Left hindlimb (tissue), 1 donor: ENCODE measurements around the gene FGFBP1.

Experiments used
- DNase-seq: peaks from one replicate; pipeline ENCODE4 v3.0.0-alpha.2; 2018

FGFBP1 gene

GRCh38 chr4:15910155-15910940 is 28.2 kb downstream of the FGFBP1 start:
- no peak for DNase-seq

- no peak for DNase-seq
These were observed 31.1 kb downstream of the FGFBP1 start for GRCh38 chr4:15907430-15907829.

- no peak for DNase-seq
These were observed 32.5 kb downstream of the FGFBP1 start for GRCh38 chr4:15906020-15906443.

DNA sequence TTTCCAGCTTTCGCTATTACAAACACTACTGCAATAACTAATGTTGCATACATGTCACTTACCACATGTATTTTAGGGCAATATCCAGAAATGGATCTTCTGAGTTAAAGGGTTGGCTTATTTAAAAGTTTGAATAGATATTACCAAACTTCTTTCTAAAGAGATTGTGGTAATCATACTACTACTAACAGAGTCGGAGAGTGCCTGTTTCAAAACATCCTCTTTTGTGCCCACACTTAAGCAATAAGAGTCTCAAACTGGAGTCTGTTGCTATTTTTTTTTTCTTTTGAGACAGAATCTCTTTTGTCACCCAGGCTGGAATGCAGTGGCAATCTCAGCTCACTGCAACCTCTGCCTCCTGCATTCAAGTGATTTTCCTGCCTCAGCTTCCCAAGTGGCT is 35.8 kb downstream of the FGFBP1 start:
- DNase-seq, result no peak

DNA sequence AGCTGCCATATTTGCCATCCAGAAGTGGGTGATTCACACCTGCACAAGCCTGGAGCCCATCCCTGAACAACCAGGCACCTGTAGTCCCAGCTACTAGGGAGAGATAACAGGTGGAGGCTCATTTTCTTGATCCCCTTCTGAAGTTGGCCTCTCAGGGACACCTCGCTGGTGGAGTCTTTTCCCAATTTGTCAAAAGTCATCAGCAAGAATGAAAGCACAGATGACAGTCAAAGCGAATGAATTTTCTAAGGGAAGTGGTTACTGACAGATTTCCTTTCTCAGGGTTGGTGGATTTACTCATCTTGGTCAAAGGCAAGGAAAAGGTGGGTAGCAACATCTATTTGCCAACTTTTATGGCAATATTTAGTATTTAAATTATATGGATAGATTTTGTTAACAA is 36.5 kb downstream of the FGFBP1 start:
- DNase-seq, result no peak

GRCh38 chr4:15901007-15901406 is 37.5 kb downstream of the FGFBP1 start:
- no peak for DNase-seq

- DNase-seq, result no peak
These were observed 39.0 kb downstream of the FGFBP1 start for GRCh38 chr4:15899511-15899910.

GRCh38 chr4:15898902-15899301 is 39.6 kb downstream of the FGFBP1 start:
- DNase-seq, result no peak

DNA sequence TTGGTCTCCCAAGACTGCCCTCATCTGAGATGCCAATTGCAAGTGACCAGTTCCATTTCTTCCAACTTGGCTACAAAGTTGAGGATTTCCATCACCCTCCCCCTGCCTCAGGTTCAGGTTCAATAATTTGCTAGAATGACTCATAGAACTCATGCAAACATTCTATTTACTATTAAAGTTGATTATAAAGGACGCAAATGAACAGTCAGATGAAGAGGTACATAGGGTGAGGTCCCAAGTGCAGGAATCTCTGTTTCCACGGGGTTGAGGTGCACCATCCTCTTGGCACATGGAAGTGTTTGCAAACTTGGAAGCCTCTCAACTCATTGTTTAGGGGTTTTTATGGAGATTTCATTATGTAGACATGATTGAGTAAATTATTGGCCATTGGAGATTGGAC is 41.0 kb downstream of the FGFBP1 start:
- no peak for DNase-seq

DNA sequence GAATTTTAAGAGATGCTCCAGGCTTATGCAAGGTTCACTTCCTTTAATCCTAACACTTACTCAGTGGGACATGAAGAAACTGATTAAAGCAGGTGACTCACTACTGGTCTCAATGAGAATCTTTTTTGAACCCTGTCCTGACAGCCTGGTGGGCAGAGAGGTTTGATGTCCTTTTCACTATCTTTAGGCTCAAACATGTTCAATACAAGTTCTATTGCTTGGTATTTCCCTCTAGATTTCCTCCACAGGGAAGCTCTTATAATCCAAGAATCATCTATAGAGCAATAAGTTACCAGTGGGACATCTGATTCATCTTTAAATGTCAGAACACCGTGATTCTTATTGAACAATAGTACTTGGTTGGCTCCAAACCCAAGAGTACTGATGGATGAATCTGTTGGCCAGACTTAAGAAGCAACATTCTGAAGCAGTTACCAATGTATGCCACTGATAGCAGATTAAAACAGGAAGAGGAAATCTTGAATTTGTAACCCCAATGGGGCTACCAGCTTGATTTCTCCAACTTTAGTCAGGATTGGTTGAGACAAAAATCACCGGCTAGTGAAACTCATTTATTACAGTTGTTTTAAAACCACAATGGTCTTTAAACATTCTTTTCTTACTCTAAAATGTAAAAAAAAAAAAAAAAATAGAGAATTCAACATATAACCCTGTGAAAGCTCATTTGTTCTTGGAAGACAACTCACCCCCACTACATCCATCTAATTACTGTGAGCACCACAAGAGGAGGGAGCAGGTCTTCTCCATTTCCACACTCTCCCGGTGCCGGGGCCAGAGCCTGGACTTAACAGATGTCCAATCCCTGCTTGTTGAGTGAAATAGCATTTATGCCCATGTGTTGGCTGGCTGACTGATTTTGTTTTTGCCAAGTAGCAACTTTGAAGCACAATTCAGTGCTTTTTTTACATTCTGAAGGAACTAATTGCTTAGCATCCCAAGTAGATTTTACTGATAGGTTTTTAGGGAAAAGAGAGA is 43.3 kb downstream of the FGFBP1 start:
- no peak for DNase-seq

- no peak for DNase-seq
These were observed 44.1 kb downstream of the FGFBP1 start for GRCh38 chr4:15894393-15894792.

- DNase-seq, result no peak
These were observed 44.6 kb downstream of the FGFBP1 start for GRCh38 chr4:15893962-15894361.

- DNase-seq, result no peak
These were observed 47.2 kb downstream of the FGFBP1 start for GRCh38 chr4:15891312-15891711.

GRCh38 chr4:15890246-15890829 is 48.2 kb downstream of the FGFBP1 start:
- no peak for DNase-seq

GRCh38 chr4:15888515-15888914 is 50.0 kb downstream of the FGFBP1 start:
- no peak for DNase-seq
